ENCODE results near the gene CFB.

GRCh38 chr6:31971993-31972708 is 26.3 kb downstream of the CFB start, which contains the start of gene DXO:
- no peak for TF ChIP-seq SUZ12 (IDR thresholded peaks at IDR 0.05)
- no peak for TF ChIP-seq SP1 (IDR thresholded peaks at IDR 0.05)
- TF ChIP-seq BHLHE40 (IDR thresholded peaks at IDR 0.05; ENCODE audit: borderline replicate concordance): no peak
- TF ChIP-seq FOXM1 (IDR thresholded peaks at IDR 0.05; ENCODE audit: borderline replicate concordance): no peak

Data from HEK293T (cell line).